H9 (cell line): ENCODE data around the gene VSTM2L. TPM values are rescaled to one million over a fixed set of nuclear protein-coding genes. Genes with fewer than 3 reads are reported as not detected.

ENCODE experiments used
- DNase-seq: peaks from one replicate; pipeline ENCODE4 v3.0.0-alpha.2; 2017
- H2AFZ ChIP-seq: one replicate; pipeline ENCODE4 v1.6.1; 2013; ENCODE audit warnings: mild to moderate bottlenecking, low read length, control low read depth, moderate library complexity
- H2AK5ac ChIP-seq: 2 replicates; pipeline ENCODE4 v1.6.1; 2013; ENCODE audit warnings: low read length, control low read depth, mixed read lengths; ENCODE audit not compliant: insufficient read length
- H2BK120ac ChIP-seq: one replicate; pipeline ENCODE4 v1.6.1; 2013; ENCODE audit warnings: low read depth, mild to moderate bottlenecking, low read length, control low read depth, inconsistent platforms; ENCODE audit not compliant: poor library complexity, severe bottlenecking
- H2BK12ac ChIP-seq: 2 replicates; pipeline ENCODE4 v1.6.1; 2013; ENCODE audit warnings: low read length, control low read depth, mixed read lengths, low read depth; ENCODE audit not compliant: insufficient read length
- H2BK15ac ChIP-seq: 2 replicates; pipeline ENCODE4 v1.6.1; 2013; ENCODE audit warnings: low read depth, low read length, control low read depth
- H2BK20ac ChIP-seq: one replicate; pipeline ENCODE4 v1.6.1; 2013; ENCODE audit warnings: low read depth, mild to moderate bottlenecking, low read length, control low read depth, inconsistent platforms; ENCODE audit not compliant: poor library complexity, severe bottlenecking
- H2BK5ac ChIP-seq: 2 replicates; pipeline ENCODE4 v1.6.1; 2013; ENCODE audit warnings: low read length, control low read depth, mixed read lengths; ENCODE audit not compliant: insufficient read length
- H3K14ac ChIP-seq: 2 replicates; pipeline ENCODE4 v1.6.1; 2013; ENCODE audit warnings: low read length, control low read depth; ENCODE audit not compliant: insufficient read depth
- H3K18ac ChIP-seq: 2 replicates; pipeline ENCODE4 v1.6.1; 2013; ENCODE audit warnings: low read depth, mild to moderate bottlenecking, mixed read lengths, low read length, control low read depth; ENCODE audit not compliant: insufficient read length
- H3K23ac ChIP-seq: 2 replicates; pipeline ENCODE4 v1.6.1; 2013; ENCODE audit warnings: low read length, control low read depth, mixed read lengths, low read depth; ENCODE audit not compliant: insufficient read length
- H3K23me2 ChIP-seq: 2 replicates; pipeline ENCODE4 v1.6.1; 2013; ENCODE audit warnings: low read depth, mild to moderate bottlenecking, mixed read lengths, low read length, control low read depth; ENCODE audit not compliant: insufficient read length, poor library complexity, severe bottlenecking
- H3K27ac ChIP-seq: 2 replicates; pipeline ENCODE4 v1.5.1; 2013; ENCODE audit warnings: low read length, control low read depth, mixed read lengths, low read depth; ENCODE audit not compliant: insufficient read length
- H3K27me3 ChIP-seq: 2 replicates; pipeline ENCODE4 v1.6.1; 2013; ENCODE audit warnings: low read length, control low read depth, inconsistent platforms; ENCODE audit not compliant: insufficient read depth
- H3K4ac ChIP-seq: 2 replicates; pipeline ENCODE4 v1.6.1; 2013; ENCODE audit warnings: low read depth, mild to moderate bottlenecking, control low read depth, inconsistent platforms, low read length, moderate library complexity
- H3K4me1 ChIP-seq: 2 replicates; pipeline ENCODE4 v1.6.1; 2013; ENCODE audit warnings: low read length, control low read depth, inconsistent platforms; ENCODE audit not compliant: insufficient read depth
- H3K4me2 ChIP-seq: 2 replicates; pipeline ENCODE4 v1.6.1; 2013; ENCODE audit warnings: low read length, control low read depth, mixed read lengths; ENCODE audit not compliant: insufficient read length, insufficient read depth
- H3K56ac ChIP-seq: 2 replicates; pipeline ENCODE4 v1.6.1; 2013; ENCODE audit warnings: low read depth, mild to moderate bottlenecking, mixed read lengths, low read length, control low read depth; ENCODE audit not compliant: insufficient read length
- H3K79me1 ChIP-seq: 2 replicates; pipeline ENCODE4 v1.6.1; 2013; ENCODE audit warnings: low read depth, mild to moderate bottlenecking, moderate library complexity, low read length, control low read depth, inconsistent platforms; ENCODE audit not compliant: insufficient read depth, poor library complexity, severe bottlenecking
- H3K79me2 ChIP-seq: 2 replicates; pipeline ENCODE4 v1.6.1; 2013; ENCODE audit warnings: low read length, control low read depth, inconsistent platforms; ENCODE audit not compliant: insufficient read depth
- H3K9ac ChIP-seq: 2 replicates; pipeline ENCODE4 v1.6.1; 2013; ENCODE audit warnings: low read length, control low read depth, mixed read lengths; ENCODE audit not compliant: insufficient read length; ENCODE audit errors: extremely low read depth
- H3K9me3 ChIP-seq: one replicate; pipeline ENCODE4 v1.6.1; 2013; ENCODE audit warnings: low read depth, low read length, inconsistent platforms; ENCODE audit not compliant: control insufficient read depth
- H3T11ph ChIP-seq: one replicate; pipeline ENCODE4 v1.6.1; 2013; ENCODE audit warnings: mild to moderate bottlenecking, low read length, control low read depth, inconsistent platforms
- H4K20me1 ChIP-seq: one replicate; pipeline ENCODE4 v1.6.1; 2013; ENCODE audit not compliant: control insufficient read depth, insufficient read length, insufficient read depth
- H4K5ac ChIP-seq: 2 replicates; pipeline ENCODE4 v1.6.1; 2013; ENCODE audit warnings: low read depth, mild to moderate bottlenecking, mixed read lengths, low read length, control low read depth; ENCODE audit not compliant: insufficient read length
- H4K8ac ChIP-seq: replicated peaks from 2 replicates; pipeline ENCODE4 v1.6.1; 2013; ENCODE audit warnings: low read length, control low read depth, mixed read lengths, low read depth; ENCODE audit not compliant: insufficient read length
- H4K91ac ChIP-seq: 2 replicates; pipeline ENCODE4 v1.6.1; 2013; ENCODE audit warnings: low read depth, mild to moderate bottlenecking, moderate library complexity, mixed read lengths, low read length, control low read depth; ENCODE audit not compliant: insufficient read length
- H3K27ac Mint-ChIP-seq, 3 experiments: 2 replicates in 2 of 3; 3 replicates in 1 of 3; pipeline ENCODE4 v1.8.0; 2020 to 2021; ENCODE audit warnings: mixed read lengths in 3 of 3, mild to moderate bottlenecking in 1 of 3, moderate library complexity in 1 of 3
- H3K27me3 Mint-ChIP-seq: 2 replicates; pipeline ENCODE4 v1.8.0; 2021; ENCODE audit warnings: low read depth, mild to moderate bottlenecking, moderate library complexity, mixed read lengths
- H3K36me3 Mint-ChIP-seq, 3 experiments: 2 replicates in 2 of 3; 3 replicates in 1 of 3; pipeline ENCODE4 v1.8.0; 2020 to 2021; ENCODE audit warnings: low read depth in 3 of 3, mixed read lengths in 3 of 3; ENCODE audit not compliant: insufficient read depth in 1 of 3
- H3K4me1 Mint-ChIP-seq, 2 experiments: 2 replicates each; pipeline ENCODE4 v1.8.0; 2020; ENCODE audit warnings: mixed read lengths in 2 of 2
- H3K4me3 Mint-ChIP-seq, 2 experiments: 2 replicates in 1 of 2; 3 replicates in 1 of 2; pipeline ENCODE4 v1.8.0; 2020 to 2021; ENCODE audit warnings: mild to moderate bottlenecking in 2 of 2, mixed read lengths in 2 of 2, moderate library complexity in 1 of 2
- H3K9me3 Mint-ChIP-seq, 2 experiments: 2 replicates in 1 of 2; 3 replicates in 1 of 2; pipeline ENCODE4 v1.8.0; 2020; ENCODE audit warnings: mild to moderate bottlenecking in 2 of 2, mixed read lengths in 2 of 2, moderate library complexity in 1 of 2
- CTCF ChIP-seq: fragments of 200-600 bp; sonication (generic); conservative IDR thresholded peaks from 3 replicates; pipeline ENCODE4 v1.8.0; 2021; ENCODE audit warnings: antibody characterized with exemption, mild to moderate bottlenecking
- WGBS: extraction: QIAGEN DNeasy Blood & Tissue Kit; methylation state at CpG from one replicate; pipeline ENCODE4 v1.1.7; 2013; ENCODE audit warnings: missing lambda C conversion rate, low lambda C conversion rate, mixed read lengths; ENCODE audit not compliant: insufficient read length; ENCODE audit errors: extremely low coverage; 5-methylcytosine and 5-hydroxymethylcytosine counted together
- total RNA-seq: library from RNA; stranded (reverse); gene quantifications from 2 replicates; pipeline ENCODE4 v1.2.1, GENCODE V29; 2021

The VSTM2L gene
- total RNA-seq, 1 experiment from 2014 or later, result 2.1 TPM

DNA sequence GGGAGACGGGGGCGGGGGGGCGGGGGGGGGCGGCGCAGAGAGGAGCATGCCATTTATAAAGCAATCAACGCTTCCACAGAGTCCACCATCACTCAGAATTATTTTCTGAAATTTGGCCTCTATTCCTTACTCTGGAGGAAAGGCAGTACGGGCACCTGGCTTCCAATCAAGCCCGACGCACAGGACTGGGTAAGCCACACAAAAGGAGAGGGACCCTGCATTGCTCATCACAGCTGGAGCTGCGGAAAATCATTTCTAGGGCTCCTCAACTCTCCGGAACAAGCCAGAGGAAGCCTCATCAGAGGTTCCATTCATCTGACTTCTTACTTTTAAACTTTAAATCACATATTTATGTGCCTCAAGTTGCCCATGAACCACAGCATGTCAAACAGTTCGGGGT, 74.4 kb downstream of the VSTM2L start:
- Histone ChIP-seq H3K4ac (no peak overlapping the region), H2BK12ac (no peak overlapping the region), H3K79me2 (no peaks in the 10 kb centered on the region), H3K56ac (no peak overlapping the region), H2BK120ac (no peak overlapping the region), H4K91ac (no peak overlapping the region), H2BK15ac (no peak overlapping the region), H3K18ac (no peak overlapping the region), H2BK5ac (no peak overlapping the region), H3K27ac (no peak overlapping the region), H2AFZ (no peak overlapping the region), H3K23ac (no peak overlapping the region), H3K23me2 (peaks cover 3% of the 10 kb centered on the region), H4K8ac (no peak overlapping the region), H2AK5ac (no peak overlapping the region), H3K9ac (no peak overlapping the region), H2BK20ac (no peak overlapping the region), H4K20me1 (no peaks in the 10 kb centered on the region), H3K9me3 (no peaks in the 10 kb centered on the region), H3K27me3 (no peaks in the 10 kb centered on the region), H3K14ac (no peak overlapping the region), H4K5ac (no peak overlapping the region), H3K4me1 (peaks cover 7% of the 10 kb centered on the region; the same call in 1 of the 2 replicates), H3T11ph (no peak overlapping the region), H3K79me1 (no peaks in the 10 kb centered on the region), H3K4me2 (peak overlapping the region; percentile 62)
- H3K27me3 Mint-ChIP-seq, result peaks cover 15% of the 10 kb centered on the region
- H3K36me3 Mint-ChIP-seq, result peaks cover 2 to 8% (median 5%) of the 10 kb centered on the region in 3 experiments; a peak in 5 of 7 replicates
- DNase-seq, result no peak
- WGBS, result no CpG with 5 or more reads among the region's 12 CpGs
- H3K27ac Mint-ChIP-seq, result no peak overlapping the region
- no peak overlapping the region for H3K4me3 Mint-ChIP-seq
- TF ChIP-seq CTCF, result no peak
- no peaks in the 10 kb centered on the region for H3K9me3 Mint-ChIP-seq
- H3K4me1 Mint-ChIP-seq, result peaks cover 23 to 39% of the 10 kb centered on the region in 2 experiments
